Smooth muscle cell (in vitro differentiated cells): ENCODE results near the gene FGL2. TPM values are rescaled to one million over a fixed set of nuclear protein-coding genes. Genes with fewer than 3 reads are reported as not detected.
"Not testable (repeated sequence)": the region's sequence is repeated elsewhere in the genome, so short reads cannot be mapped to it uniquely, and the experiment has no call there.

ENCODE experiments used
- DNase-seq: peaks from one replicate; lab custom pipeline; 2025; ENCODE audit not compliant: unreplicated experiment; lab: John Stamatoyannopoulos, UW
- H2AFZ ChIP-seq: fragments of 200-600 bp; sonication (generic); 2 replicates; pipeline ENCODE4 v1.6.0; 2016; ENCODE audit warnings: antibody characterized with exemption, low read depth, mild to moderate bottlenecking
- H3F3A ChIP-seq: fragments of 200-600 bp; sonication (generic); 2 replicates; pipeline ENCODE4 v1.6.0; 2017; ENCODE audit warnings: antibody characterized with exemption, low read depth
- H3K27ac ChIP-seq: fragments of 200-600 bp; sonication (generic); 2 replicates; pipeline ENCODE4 v1.5.1; 2016; ENCODE audit warnings: low read depth, mild to moderate bottlenecking
- H3K27me3 ChIP-seq: fragments of 200-600 bp; sonication (generic); 2 replicates; pipeline ENCODE4 v1.6.1; 2016; ENCODE audit warnings: low read depth, mild to moderate bottlenecking
- H3K36me3 ChIP-seq: fragments of 200-600 bp; sonication (generic); 2 replicates; pipeline ENCODE4 v1.5.1; 2016; ENCODE audit warnings: low read depth
- H3K4me1 ChIP-seq: fragments of 200-600 bp; sonication (generic); 2 replicates; pipeline ENCODE4 v1.5.1; 2016; ENCODE audit warnings: low read depth
- H3K4me2 ChIP-seq: fragments of 200-600 bp; sonication (generic); 2 replicates; pipeline ENCODE4 v1.6.0; 2016; ENCODE audit warnings: mild to moderate bottlenecking
- H3K4me3 ChIP-seq: fragments of 200-600 bp; sonication (generic); 2 replicates; pipeline ENCODE4 v1.5.1; 2016; ENCODE audit warnings: mild to moderate bottlenecking
- H3K79me2 ChIP-seq: fragments of 200-600 bp; sonication (generic); 2 replicates; pipeline ENCODE4 v1.6.0; 2016; ENCODE audit warnings: low read depth, mild to moderate bottlenecking
- H3K9ac ChIP-seq: fragments of 200-600 bp; sonication (generic); 2 replicates; pipeline ENCODE4 v1.6.0; 2016; ENCODE audit warnings: low read depth
- H3K9me3 ChIP-seq: fragments of 200-600 bp; sonication (generic); replicated peaks from 2 replicates; pipeline ENCODE4 v1.5.1; 2016; ENCODE audit warnings: low read depth
- H4K20me1 ChIP-seq: fragments of 200-600 bp; sonication (generic); 2 replicates; pipeline ENCODE4 v1.6.0; 2016; ENCODE audit warnings: low read depth
- WGBS: methylation state at CpG from one replicate; pipeline ENCODE4 v1.1.7; 2016; ENCODE audit warnings: low lambda C conversion rate; 5-methylcytosine and 5-hydroxymethylcytosine counted together
- polyA plus RNA-seq: library from polyadenylated mRNA; unstranded; fragments of >200 nt; fragmentation: Nextera tagmentation; extraction: Ambion mirVana; gene quantifications from 2 replicates; pipeline ENCODE4 v1.2.1, GENCODE V29; 2016
- total RNA-seq: library from RNA; depleted of rRNA; stranded (reverse); fragments of >200 nt; gene quantifications from 2 replicates; pipeline ENCODE4 v1.2.3, GENCODE V29; 2014
- TF ChIP-seq, protein P1 (sequence below): fragments of 200-600 bp; sonication (generic); IDR thresholded peaks from 2 replicates; pipeline ENCODE4 v1.5.1; 2017; ENCODE audit warnings: borderline replicate concordance, mild to moderate bottlenecking, antibody characterized with exemption; ENCODE audit not compliant: insufficient read depth, poor library complexity, severe bottlenecking

FGL2 gene
- total and polyA plus RNA-seq, 2 experiments from 2014 or later = 0.40 TPM; not detected in 1

DNA sequence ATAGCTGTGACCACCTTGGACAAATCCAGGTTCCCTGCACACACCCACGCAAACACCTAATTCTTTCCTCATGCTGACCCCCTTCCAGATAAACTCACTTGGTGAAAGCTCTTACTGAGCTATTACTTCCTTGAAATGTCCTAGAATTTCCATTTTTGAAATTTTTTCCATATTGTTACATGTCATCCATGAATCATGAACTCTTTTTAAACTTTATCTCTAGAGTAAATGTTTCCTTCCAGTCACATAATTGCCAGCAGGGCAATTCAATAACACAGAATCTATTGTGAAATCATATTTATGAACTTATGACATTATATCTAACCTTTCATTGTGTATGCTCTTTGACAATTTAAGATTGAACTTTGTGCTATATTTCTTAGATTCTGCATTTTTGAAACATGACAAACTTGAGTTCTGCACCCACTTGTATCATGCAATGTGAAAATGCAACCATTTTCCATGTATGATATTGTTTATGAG is 26.8 kb upstream of the FGL2 start:
- Histone ChIP-seq H3K4me1 (no peaks in the 10 kb centered on the region), H3F3A (no peaks in the 10 kb centered on the region), H3K9me3 (no peaks in the 10 kb centered on the region), H2AFZ (no peak overlapping the region), H3K4me2 (no peak overlapping the region), H4K20me1 (no peaks in the 10 kb centered on the region), H3K4me3 (no peak overlapping the region), H3K27me3 (no peaks in the 10 kb centered on the region), H3K9ac (no peak overlapping the region), H3K36me3 (no peaks in the 10 kb centered on the region), H3K79me2 (no peaks in the 10 kb centered on the region), H3K27ac (no peak overlapping the region)
- 97% methylated on average over 1 of the region's 1 CpG for WGBS
- TF ChIP-seq, protein P1, sequence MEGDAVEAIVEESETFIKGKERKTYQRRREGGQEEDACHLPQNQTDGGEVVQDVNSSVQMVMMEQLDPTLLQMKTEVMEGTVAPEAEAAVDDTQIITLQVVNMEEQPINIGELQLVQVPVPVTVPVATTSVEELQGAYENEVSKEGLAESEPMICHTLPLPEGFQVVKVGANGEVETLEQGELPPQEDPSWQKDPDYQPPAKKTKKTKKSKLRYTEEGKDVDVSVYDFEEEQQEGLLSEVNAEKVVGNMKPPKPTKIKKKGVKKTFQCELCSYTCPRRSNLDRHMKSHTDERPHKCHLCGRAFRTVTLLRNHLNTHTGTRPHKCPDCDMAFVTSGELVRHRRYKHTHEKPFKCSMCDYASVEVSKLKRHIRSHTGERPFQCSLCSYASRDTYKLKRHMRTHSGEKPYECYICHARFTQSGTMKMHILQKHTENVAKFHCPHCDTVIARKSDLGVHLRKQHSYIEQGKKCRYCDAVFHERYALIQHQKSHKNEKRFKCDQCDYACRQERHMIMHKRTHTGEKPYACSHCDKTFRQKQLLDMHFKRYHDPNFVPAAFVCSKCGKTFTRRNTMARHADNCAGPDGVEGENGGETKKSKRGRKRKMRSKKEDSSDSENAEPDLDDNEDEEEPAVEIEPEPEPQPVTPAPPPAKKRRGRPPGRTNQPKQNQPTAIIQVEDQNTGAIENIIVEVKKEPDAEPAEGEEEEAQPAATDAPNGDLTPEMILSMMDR = no peak
- DNase-seq = no peak

GRCh38 chr7:77223261-77223660 is 23.6 kb upstream of the FGL2 start:
- WGBS = 86% methylated on average over 2 of the region's 2 CpGs
- no peaks in the 10 kb centered on the region for H3K27me3 ChIP-seq
- no peak overlapping the region for H3K4me2 ChIP-seq
- H3K9ac ChIP-seq = no peak overlapping the region
- H3F3A ChIP-seq = no peaks in the 10 kb centered on the region
- no peaks in the 10 kb centered on the region for H4K20me1 ChIP-seq
- no peaks in the 10 kb centered on the region for H3K9me3 ChIP-seq
- no peaks in the 10 kb centered on the region for H3K36me3 ChIP-seq
- no peaks in the 10 kb centered on the region for H3K79me2 ChIP-seq
- no peaks in the 10 kb centered on the region for H3K4me1 ChIP-seq
- no peak overlapping the region for H2AFZ ChIP-seq
- no peak overlapping the region for H3K4me3 ChIP-seq
- no peak overlapping the region for H3K27ac ChIP-seq
- DNase-seq = no peak
- TF ChIP-seq, protein P1 = no peak

DNA sequence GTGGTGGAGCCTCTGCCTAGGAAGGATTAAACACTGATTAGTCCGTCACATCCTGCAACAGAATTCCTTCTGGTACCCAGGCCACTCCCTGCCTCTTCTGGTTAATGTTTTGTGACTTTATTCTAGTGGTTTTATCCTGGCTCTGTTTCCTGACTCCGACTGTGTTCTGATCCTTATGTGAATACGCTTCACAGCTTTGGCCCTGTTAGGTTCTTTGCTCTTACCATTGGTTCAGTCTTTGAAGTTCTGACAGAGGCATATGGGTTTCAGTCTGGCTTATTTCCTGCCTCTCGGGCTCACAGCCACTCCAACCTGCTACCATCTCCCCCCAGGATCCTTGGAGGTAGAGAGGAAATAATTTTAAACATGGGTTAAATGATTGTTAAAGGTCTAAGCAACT is 23.2 kb upstream of the FGL2 start:
- Histone ChIP-seq H3K36me3 (no peaks in the 10 kb centered on the region), H4K20me1 (no peaks in the 10 kb centered on the region), H3K79me2 (no peaks in the 10 kb centered on the region), H3F3A (no peaks in the 10 kb centered on the region), H3K9me3 (no peaks in the 10 kb centered on the region), H3K4me2 (no peak overlapping the region), H2AFZ (no peak overlapping the region), H3K27ac (no peak overlapping the region), H3K4me3 (no peak overlapping the region), H3K9ac (no peak overlapping the region), H3K4me1 (no peaks in the 10 kb centered on the region), H3K27me3 (no peaks in the 10 kb centered on the region)
- DNase-seq = no peak
- TF ChIP-seq, protein P1 = no peak
- 73% methylated on average over 4 of the region's 4 CpGs for WGBS

DNA sequence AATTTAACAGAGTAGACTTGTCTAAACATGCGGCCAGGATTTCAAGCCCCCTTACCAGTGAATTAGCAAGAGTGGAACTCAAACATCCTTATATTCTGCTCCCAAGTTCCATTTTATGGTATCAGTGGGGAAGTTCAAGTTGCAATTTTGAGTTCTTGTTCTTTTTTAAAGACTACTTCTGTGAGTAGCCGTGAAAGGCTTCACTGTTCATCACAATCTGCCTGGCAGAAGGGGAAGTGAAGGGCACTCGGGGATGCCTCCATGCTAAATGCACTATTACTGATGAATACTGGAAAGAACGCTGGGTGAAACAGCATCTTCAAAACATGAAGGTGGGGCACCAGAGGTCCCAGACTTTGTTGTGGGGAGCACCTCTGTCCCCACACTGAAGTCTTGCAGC is 22.4 kb upstream of the FGL2 start:
- no peak for DNase-seq
- Histone ChIP-seq H3K9me3 (no peaks in the 10 kb centered on the region), H3K4me3 (no peak overlapping the region), H3K27me3 (no peaks in the 10 kb centered on the region), H3K79me2 (no peaks in the 10 kb centered on the region), H3K36me3 (no peaks in the 10 kb centered on the region), H4K20me1 (no peaks in the 10 kb centered on the region), H3K27ac (no peak overlapping the region), H3K9ac (no peak overlapping the region), H3K4me1 (no peaks in the 10 kb centered on the region), H3F3A (no peaks in the 10 kb centered on the region), H3K4me2 (no peak overlapping the region), H2AFZ (no peak overlapping the region)
- 93% methylated on average over 4 of the region's 4 CpGs for WGBS
- TF ChIP-seq, protein P1 = no peak

DNA sequence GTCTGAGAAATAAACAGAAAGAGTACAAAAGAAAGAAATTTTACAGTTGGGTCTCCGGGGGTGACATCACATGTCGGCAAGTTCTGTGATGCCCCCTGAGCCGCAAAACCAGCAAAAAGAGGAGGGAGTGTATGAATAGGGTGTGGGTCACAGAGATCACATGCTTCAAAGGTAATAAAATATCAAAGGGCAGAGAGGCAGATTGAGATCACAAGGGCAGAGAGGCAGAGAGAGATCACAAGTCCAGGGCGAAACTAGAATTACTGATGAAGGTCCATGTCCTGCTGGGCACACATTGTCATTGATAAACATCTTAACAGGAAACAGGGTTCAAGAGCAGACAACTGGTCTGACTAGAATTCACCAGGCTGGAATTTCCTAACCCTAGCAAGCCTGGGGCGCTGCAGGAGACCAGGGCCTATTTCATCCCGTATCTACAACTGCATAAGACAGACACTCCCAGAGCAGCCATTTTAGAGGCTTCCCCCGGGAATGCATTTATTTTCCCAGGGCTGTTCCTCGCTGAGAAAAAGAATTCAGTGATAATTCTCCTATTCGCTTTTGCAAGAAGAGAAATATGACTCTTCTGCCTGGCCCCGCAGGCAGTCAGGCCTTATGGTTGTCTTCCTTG is 20.2 kb upstream of the FGL2 start:
- not testable (repeated sequence) for H3K9me3 ChIP-seq, H3F3A ChIP-seq, H3K79me2 ChIP-seq, H3K4me2 ChIP-seq, H3K36me3 ChIP-seq, DNase-seq, H3K4me1 ChIP-seq, H3K27me3 ChIP-seq, H3K4me3 ChIP-seq, H3K9ac ChIP-seq, H3K27ac ChIP-seq, H2AFZ ChIP-seq, H4K20me1 ChIP-seq
- 94% methylated on average over 10 of the region's 10 CpGs for WGBS
